Measurements from ENCODE around the gene CCDC85A.

DNA sequence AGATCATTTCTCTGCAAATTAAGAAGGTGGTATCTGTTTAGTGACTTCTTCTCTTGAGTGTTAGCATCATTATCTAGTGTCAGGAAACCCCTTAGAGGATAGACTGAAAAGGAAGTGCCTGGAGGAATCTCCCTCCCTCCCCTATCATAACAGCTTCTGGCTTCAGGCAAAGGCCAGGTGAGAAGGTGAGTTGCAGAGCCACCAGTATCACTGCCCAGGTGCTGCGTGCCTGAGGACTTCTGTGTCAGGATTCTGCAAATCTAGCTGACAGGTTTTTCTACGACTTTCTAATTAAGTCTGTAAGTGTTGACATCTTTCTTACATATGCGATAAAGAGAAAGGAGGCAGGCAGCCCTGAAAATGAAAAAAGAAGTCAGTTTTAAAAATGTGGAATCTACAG lies 111.9 kb downstream of the CCDC85A start:
- TF ChIP-seq, protein P1, sequence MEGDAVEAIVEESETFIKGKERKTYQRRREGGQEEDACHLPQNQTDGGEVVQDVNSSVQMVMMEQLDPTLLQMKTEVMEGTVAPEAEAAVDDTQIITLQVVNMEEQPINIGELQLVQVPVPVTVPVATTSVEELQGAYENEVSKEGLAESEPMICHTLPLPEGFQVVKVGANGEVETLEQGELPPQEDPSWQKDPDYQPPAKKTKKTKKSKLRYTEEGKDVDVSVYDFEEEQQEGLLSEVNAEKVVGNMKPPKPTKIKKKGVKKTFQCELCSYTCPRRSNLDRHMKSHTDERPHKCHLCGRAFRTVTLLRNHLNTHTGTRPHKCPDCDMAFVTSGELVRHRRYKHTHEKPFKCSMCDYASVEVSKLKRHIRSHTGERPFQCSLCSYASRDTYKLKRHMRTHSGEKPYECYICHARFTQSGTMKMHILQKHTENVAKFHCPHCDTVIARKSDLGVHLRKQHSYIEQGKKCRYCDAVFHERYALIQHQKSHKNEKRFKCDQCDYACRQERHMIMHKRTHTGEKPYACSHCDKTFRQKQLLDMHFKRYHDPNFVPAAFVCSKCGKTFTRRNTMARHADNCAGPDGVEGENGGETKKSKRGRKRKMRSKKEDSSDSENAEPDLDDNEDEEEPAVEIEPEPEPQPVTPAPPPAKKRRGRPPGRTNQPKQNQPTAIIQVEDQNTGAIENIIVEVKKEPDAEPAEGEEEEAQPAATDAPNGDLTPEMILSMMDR (IDR thresholded peaks at IDR 0.05 in 8 of 11, conservative IDR thresholded peaks at IDR 0.05 in 3 of 11), result no peak
- TF ChIP-seq POLR2A (IDR thresholded peaks at IDR 0.05), result no peak

Data from spleen (tissue), 7 donors.